Spleen (tissue), 7 donors: ENCODE measurements around the gene DIRAS1.

Experiments used
- CTCF ChIP-seq, 11 experiments: fragments of 200-600 bp in 7 of 11; fragments of 450-650 bp in 4 of 11; sonication (generic) in 4 of 11; IDR thresholded peaks in 8 of 11; conservative IDR thresholded peaks in 3 of 11; 1 replicate in 7 of 11; 2 replicates in 4 of 11; pipeline versions ENCODE4 v1.4.0 to v1.8.0; 2016 to 2021; ENCODE audit warnings: antibody characterized with exemption in 11 of 11, inconsistent platforms in 4 of 11, mild to moderate bottlenecking in 1 of 11
- POLR2A ChIP-seq, 3 donors: fragments of 450-650 bp; IDR thresholded peaks; one replicate each; pipeline ENCODE4 v1.5.1; 2017; ENCODE audit warnings: antibody characterized with exemption in 3 of 3, mild to moderate bottlenecking in 1 of 3
- POLR2AphosphoS5 ChIP-seq, 3 donors: sonication (generic); formaldehyde crosslinking; IDR thresholded peaks; one replicate each; pipeline ENCODE4 v1.5.1; 2017; ENCODE audit warnings: antibody characterized with exemption in 3 of 3
- donor health status: DM: no; HTN: no; CAD: no; lungs with moderate emphysema.
- donor health status: DM: no; HTN: no; CAD: no.
- donor health status: DM: no; HTN: no; CAD: no.

DNA sequence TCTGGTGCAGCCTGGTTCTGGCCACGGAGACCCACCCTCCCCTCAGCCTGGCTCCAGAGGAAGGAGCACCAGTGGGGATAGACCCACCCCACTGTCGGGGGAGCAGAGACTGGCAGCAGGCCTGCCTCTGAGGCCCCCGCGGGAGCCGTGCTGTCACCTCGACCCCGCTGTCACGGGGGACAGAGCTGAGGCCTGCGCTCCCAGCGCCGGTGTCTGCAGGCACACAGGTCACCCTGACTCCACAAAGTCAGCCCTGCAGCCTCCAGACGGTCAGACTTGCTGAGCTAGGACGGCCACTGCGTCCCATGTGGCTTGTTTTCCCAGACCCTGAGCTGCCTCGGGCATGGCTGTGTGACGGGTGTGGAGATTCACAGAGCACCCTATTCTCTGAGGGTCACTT, 51.0 kb downstream of the DIRAS1 start:
- TF ChIP-seq POLR2AphosphoS5 (IDR thresholded peaks at IDR 0.05) (no peak), CTCF (IDR thresholded peaks at IDR 0.05 in 8 of 11, conservative IDR thresholded peaks at IDR 0.05 in 3 of 11) (no peak), POLR2A (IDR thresholded peaks at IDR 0.05) (no peak)
